NCI-H1092 (cell line): ENCODE results near the gene KAT2B.

ENCODE experiments used
- DNase-seq: peaks from one replicate; lab custom pipeline; 2025; lab: John Stamatoyannopoulos, UW

KAT2B gene

DNA sequence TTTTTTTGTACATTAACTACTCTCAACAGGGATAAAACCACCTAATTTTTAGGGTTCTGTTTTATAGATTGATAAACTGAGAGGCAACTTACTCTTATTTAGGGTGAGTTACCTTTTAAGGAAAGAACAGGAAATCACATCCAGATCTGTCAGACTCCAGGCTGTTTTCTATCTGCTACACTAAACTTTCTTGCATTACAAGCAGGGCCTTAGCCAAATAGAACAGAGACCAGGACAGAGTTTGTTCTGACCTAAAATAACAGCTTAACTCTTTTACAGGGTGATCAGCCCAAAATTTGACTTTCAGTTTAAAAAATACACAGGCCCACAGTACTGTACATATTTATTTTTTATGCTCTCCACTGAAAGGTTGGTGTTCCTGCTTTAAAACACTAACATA is 107.1 kb downstream of the KAT2B start:
- DNase-seq, result no peak

DNA sequence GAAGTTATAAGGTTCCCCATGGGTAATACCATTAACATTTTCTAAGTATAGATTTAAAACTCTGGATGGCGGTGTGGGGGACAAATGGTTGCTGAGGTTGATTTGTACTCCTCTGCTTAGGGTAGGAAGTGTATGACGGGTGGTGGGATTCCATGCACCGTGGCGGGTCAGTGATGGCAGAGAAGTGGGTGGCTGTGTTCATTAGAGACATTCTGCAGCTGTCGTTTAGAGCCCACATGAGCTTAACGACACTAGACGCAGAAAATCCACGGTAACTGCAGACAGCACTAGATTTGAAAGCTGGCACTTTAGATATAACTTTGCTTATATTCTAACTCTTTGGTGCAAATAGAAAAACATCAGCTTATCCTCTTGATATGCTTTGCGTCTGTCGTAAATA is 108.2 kb downstream of the KAT2B start:
- DNase-seq, result no peak

DNA sequence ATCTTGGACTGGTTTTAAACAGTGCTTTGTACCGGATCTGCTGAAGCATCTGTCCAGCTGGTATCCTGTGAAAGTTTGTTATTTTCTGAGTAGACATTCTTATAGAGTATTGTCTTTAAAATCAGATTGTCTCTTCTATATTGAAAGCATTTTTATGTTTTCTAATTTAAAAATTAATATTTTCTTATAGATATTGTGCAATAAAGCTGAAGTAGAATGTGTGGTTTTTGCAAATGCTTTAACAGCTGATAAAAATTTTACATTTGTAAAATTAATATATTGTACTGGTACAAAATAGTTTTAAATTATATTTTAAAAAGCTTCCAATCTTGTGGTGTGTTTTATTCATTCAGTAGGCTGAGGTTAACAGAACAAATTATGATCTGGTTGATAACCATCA is 113.8 kb downstream of the KAT2B start:
- DNase-seq, result no peak

DNA sequence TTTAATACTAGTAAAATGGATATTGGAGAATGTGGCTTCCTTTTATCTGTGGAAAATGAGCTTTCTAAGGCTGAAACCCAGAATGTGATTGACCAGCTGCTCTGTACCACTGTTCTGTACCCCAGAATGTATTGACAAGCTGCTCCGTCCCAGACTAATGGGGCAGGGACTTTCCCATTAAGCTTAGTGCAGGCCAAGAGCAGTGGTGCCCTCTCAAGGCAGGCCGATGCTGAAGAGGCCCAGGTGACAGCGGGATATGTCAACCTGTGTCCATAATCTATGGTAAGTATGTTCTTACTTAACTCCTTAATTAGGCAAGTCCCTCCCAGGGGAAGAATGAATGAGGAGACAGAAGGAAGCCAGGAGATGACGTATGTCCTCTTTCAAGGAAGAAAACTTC is 114.7 kb downstream of the KAT2B start:
- DNase-seq, result no peak

DNA sequence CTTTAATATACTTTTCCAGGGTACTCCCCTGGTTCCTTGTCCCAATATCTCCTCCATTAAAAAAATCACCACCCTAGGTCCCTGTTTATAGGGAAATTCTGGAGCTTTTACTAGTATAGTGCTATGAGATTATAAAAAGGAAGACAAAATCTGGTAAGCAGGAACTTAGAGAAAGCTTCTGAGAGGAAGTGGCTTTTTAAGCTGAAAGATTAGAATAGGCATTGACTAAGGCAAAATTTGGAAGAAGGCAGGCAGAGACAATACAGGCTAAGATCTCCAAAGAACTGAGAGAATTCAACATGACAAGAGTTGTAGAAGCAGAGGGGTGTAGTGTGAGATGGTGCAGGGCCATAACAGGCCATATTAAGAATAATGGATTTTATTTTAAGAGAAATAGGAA is 120.0 kb downstream of the KAT2B start:
- no peak for DNase-seq

DNA sequence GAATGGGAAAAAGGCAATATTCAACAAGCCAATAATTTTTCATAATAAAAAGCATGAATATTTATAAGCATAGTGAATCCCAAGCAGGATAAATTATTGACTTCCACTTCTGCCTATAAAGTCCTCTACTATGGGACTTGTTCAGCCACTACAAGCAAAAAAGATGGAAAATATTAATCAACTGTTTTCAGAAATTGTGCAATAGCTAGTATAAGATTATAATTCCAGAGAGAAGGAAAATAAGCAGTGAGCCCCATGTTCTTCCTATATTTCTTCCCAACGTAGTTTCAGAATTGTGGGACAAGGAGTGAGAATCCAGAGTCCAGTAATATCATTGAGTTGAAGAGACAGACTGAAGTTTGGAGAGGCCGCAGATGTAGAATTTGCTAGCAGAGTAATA is 121.5 kb downstream of the KAT2B start:
- DNase-seq, result no peak

DNA sequence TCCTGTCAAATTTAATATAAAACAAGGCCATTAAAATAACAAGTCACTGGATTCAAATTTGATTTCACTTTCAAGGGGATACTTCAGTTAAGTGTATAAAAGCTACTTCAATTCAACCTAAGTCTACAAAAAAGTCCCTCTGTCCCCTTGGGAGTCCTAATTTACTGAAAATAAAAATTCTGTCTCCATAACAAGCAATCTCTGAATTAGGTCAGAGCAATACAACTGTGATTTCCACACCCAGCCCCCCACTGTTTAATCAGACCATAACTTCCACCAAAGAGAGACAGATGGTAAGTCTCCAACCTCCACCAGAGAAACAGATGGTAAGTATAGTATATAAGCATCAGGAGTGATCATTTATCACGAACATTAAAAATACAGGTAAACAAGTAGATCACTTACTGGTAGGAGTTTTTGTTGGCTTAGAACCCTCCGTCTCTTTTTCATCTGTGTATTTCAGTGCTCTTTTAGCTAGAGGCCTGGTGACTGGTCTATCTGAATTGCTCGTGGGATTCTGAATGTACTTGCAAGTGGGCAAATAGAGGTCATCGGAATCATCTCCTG is 133.7 kb downstream of the KAT2B start:
- DNase-seq, result peak; percentile 17

DNA sequence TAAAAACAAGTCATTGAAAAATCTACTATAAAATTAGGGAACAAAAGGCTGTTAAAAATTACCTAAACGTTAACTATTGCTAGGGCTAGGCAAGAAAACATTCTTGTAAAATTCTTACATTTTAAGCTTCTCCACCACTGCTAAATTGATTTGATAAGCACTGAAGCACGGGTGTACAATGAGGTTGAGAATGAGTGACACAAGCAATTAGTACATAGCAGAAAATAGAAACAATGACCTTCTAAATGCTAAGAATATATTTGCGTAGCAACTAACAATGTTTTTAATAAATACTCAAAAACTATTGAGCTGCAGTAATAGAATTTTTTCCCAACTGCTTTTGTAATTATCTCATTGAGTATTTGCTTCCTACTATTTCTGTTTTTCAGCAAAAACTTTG is 141.0 kb downstream of the KAT2B start:
- no peak for DNase-seq

DNA sequence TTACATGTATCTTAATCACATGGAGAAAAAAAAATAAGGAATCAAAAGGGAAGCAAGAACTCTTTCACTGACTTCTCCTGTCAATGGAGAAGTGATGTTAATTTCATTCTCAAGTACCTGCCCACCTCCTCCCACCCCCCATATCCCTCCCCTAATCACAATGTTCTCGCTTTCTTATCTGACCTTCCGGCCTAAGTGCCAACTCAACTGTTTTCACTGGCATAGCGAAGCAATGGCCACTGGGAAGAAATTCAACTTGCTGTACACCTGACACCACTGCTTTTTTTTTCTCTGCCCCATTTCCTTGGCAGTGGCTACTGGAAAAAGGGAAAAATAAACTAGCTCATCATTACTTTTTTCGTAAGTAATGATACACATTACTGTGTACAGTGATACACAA is 142.0 kb downstream of the KAT2B start:
- no peak for DNase-seq

DNA sequence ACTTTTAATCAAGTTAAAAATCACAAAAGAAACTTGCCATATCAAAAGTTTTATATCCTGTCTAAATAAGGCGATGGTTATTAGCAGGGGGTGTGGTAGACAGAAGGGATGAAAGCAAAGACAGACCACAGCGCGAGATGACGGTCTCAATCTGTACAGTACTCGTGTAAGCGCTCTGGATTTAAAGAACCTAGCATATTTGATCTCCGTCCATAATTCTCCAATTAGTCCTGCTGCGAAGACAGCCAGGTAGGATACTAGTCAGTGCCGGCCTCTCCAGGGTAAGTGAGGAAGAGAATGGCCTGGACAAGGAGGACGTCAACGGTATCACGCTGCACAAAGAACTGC is 145.1 kb downstream of the KAT2B start:
- no peak for DNase-seq

DNA sequence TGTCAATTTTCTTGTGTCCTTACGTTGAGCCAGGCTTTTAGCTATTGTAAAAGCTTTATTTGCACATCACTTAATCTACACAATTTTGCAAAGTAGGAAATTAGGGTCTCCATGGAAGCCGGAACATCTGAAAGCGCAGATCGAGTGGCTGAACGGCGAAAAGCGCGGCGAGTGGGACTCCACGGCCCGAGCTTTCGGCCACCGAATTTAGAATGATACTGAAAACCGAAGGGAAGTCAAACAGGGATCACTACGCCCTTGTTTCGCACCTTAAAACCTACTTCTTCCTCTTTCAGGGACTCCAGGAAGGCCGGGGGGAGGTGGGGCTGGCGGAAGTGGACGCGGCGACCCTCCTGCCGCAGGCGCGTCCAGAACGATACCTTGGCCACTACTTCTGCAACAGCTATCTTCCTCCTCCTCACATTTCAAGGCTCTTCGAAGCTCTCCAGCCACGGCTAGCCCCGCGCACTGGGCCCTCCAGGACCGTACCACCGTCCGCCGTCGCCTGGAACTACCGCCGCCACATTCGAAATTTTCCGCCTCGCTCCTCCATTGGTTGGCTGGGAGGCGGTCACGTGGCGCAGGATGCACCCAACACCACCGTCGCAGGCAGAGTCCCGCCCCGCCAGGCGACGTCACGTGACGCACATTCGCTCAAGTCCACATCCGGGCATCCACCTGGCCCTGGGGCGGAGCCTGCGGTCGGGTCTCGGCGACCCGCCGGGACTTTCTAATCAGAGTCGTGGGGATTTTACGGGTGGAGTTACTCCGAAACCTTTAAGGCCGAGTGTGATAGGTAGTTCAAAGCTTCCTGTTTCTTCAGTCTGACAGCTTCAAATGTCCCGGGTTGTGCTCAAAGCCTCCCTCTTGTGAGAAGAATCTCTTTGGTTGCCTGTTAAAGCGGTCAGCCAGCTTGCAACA is 145.7 kb downstream of the KAT2B start, which contains the start of gene SGO1:
Gene SGO1, minus strand, starts transcription at position 528 of the 921 bp plus-strand sequence. CDS start 2,179 bp downstream, outside the sequence.
- DNase-seq, result peak; percentile 94

DNA sequence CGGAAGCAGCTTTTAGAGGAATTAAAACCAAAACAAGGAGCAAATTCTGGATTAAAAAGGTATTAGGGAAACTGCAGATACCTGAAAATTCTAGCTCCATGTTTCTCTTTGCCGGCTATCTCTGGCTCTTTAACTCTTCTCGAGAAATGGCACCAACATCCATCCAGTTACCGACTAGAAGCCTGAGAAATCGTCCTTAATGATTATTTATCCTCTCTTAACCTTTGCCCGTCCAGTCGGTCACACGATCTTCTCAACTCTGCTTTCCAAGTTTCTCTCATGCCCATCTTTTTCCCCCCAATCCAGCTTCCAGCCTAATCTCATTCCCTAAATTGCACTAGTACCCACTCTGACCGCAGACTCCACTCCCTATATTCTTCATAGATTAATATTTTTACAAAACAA is 146.4 kb downstream of the KAT2B start:
- no peak for DNase-seq

DNA sequence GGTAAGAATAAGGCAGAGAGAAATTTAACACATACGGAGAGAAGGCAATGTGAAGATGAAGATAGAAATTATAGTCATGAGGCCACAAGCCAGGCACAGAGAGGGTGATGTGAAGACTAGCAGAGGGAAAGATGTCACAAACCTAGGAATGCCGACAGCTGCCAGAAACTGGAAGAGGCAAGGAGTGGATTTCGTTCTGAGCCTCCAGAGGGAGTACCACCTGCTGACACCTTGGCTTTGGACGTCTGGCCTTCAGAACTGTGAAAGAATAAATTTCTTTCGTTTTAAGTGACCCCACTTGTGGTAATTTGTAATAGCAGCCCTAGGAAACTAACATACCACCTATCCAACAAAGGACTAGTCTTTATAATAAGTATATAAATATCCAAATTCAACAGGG is 150.7 kb downstream of the KAT2B start:
- no peak for DNase-seq

DNA sequence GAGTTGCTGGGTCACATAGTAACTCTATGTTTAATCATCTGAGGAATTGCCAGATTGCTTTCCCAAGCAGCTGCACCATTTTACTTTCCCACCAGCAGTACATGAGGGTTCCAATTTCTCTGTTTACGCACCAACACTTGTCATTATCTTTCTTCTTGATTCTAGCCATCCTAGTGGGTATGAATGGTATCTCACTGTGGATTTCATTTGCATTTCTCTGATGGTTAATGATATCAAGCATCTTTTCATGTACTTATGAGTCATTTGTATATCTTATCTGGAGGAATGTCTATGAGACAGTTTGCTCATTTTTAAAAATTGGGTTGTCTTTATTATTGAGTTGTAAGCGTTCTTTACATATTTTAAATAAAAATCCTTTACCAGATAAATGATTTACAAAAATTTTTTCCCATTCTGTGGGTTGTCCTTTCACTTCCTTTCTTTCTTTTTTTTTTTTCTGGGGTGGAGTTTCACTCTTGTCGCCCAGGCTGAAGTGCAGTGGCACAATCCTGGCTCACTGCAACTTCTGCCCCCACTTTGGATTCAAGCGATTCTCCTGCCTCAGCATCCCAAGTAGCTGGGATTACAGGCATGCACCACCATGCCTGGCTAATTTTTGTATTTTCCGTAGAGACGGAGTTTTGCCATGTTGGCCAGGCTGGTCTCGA is 154.7 kb downstream of the KAT2B start:
- DNase-seq, result no peak

DNA sequence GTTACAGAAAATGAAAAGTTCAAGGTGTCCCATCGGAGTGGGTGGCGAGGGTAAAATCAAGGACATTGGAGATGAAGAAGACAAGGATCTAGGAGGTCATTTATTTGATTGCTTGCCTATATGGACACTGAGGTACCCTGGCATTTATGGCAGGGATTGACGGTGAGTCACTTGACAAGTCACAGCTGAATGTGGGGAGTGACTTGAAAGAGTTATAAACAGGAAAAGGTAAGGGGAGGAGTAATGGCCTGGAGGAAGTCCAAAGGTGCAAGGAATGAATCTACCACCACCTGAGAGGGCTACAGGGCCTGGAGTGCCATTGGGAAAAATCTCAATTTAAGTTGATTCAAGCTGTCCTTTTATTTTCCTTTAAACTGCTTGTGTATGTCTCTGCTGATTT is 157.5 kb downstream of the KAT2B start:
- DNase-seq, result no peak

DNA sequence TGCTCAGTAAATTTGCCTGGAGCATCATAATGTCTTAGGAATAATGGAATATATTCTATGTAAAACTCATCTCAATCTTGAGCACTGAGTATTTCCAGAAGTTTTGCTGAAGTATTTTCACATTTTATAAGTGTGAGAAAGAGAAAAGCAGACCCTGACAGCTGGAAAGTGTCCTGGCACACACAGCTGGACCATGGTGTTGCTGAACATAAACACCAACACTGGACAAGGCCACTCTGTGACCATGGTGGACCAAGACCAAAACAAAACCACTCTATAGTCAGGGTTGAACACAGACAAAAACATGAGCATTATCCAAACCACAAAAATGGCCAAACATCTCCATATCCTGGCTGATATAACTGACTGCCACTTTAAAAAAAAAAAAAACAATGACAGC is 160.9 kb downstream of the KAT2B start:
- no peak for DNase-seq
